Transverse colon (tissue), 4 donors: ENCODE data around the gene CYFIP2.

ENCODE experiments used
- CTCF ChIP-seq, 5 experiments: fragments of 200-600 bp in 3 of 5; fragments of 450-650 bp in 2 of 5; sonication (generic) in 3 of 5; IDR thresholded peaks; 1 replicate in 2 of 5; 2 replicates in 3 of 5; pipeline ENCODE4 v1.5.1; 2016 to 2017; ENCODE audit warnings: antibody characterized with exemption in 5 of 5, inconsistent platforms in 3 of 5, mild to moderate bottlenecking in 2 of 5, moderate library complexity in 1 of 5
- EP300 ChIP-seq: sonication (generic); formaldehyde crosslinking; IDR thresholded peaks from one replicate; pipeline ENCODE4 v1.6.1; 2017; ENCODE audit warnings: antibody characterized with exemption, low read depth
- POLR2A ChIP-seq: fragments of 450-650 bp; IDR thresholded peaks from one replicate; pipeline ENCODE4 v1.6.1; 2016; ENCODE audit warnings: antibody characterized with exemption, mild to moderate bottlenecking, moderate library complexity
- POLR2AphosphoS5 ChIP-seq, 3 donors: sonication (generic); formaldehyde crosslinking; IDR thresholded peaks; one replicate each; pipeline ENCODE4 v1.6.1; 2016; ENCODE audit warnings: antibody characterized with exemption in 3 of 3

GRCh38 chr5:157216391-157217142 is 49.4 kb upstream of the CYFIP2 start:
- TF ChIP-seq EP300, result no peak
- no peak for TF ChIP-seq CTCF (IDR thresholded peaks at IDR 0.05)
- no peak for TF ChIP-seq POLR2A
- TF ChIP-seq POLR2AphosphoS5 (IDR thresholded peaks at IDR 0.05), result no peak
